ENCODE measurements around the gene IGF2R. TPM values are rescaled to one million over a fixed set of nuclear protein-coding genes. Genes with fewer than 3 reads are reported as not detected.
A peak's percentile ranks its signal among the peaks of the same experiment; 100 is the strongest.

Gene IGF2R
- total and polyA plus RNA-seq, 2 of the 13 experiments (the other 11 are each of a cell fraction or from before 2014, with no cell fraction given): 38.3 to 70.0 TPM

GRCh38 chr6:160042788-160043301 is 74.0 kb downstream of the IGF2R start (continued):
- TF ChIP-seq ZBTB33 (CRISPR knock-in tag; IDR thresholded peaks at IDR 0.05) (0 out of 2 replicates have a peak, but pooled peaks have one; percentile 29), ZXDC (CRISPR knock-in tag; IDR thresholded peaks at IDR 0.05) (no peak), GATAD1 (CRISPR knock-in tag; IDR thresholded peaks at IDR 0.05) (no peak), RORA (CRISPR knock-in tag; IDR thresholded peaks at IDR 0.05) (no peak), ZNF224 (CRISPR knock-in tag; IDR thresholded peaks at IDR 0.05) (no peak), ZNF383 (CRISPR knock-in tag; IDR thresholded peaks at IDR 0.05; ENCODE audit: borderline replicate concordance) (no peak), HNRNPL (IDR thresholded peaks at IDR 0.05; ENCODE audit: low read depth, low read length) (no peak), RXRB (CRISPR knock-in tag; IDR thresholded peaks at IDR 0.05; ENCODE audit: borderline replicate concordance) (peak; percentile 54; the same call in 1 of the 2 replicates), DNMT1 (CRISPR knock-in tag; IDR thresholded peaks at IDR 0.05) (no peak), ZC3H13 (CRISPR knock-in tag; IDR thresholded peaks at IDR 0.05) (peak; percentile 24; the same call in 1 of the 2 replicates), NR1H2 (CRISPR knock-in tag; IDR thresholded peaks at IDR 0.05; ENCODE audit: borderline replicate concordance, low read depth) (no peak), KLF16 (CRISPR knock-in tag; IDR thresholded peaks at IDR 0.05) (no peak; a peak in 1 of 4 replicates), KAT8 (CRISPR knock-in tag; IDR thresholded peaks at IDR 0.05) (peak; percentile 56; the same call in 1 of the 2 replicates), ZNF430 (CRISPR knock-in tag; IDR thresholded peaks at IDR 0.05) (no peak), ZFP90 (CRISPR knock-in tag; IDR thresholded peaks at IDR 0.05; ENCODE audit: borderline replicate concordance) (no peak), ZNF317 (CRISPR knock-in tag; IDR thresholded peaks at IDR 0.05) (peak; percentile 55; the same call in 1 of the 2 replicates), HIC2 (CRISPR knock-in tag; IDR thresholded peaks at IDR 0.05; ENCODE audit: low read depth) (no peak), KMT2A (CRISPR knock-in tag; IDR thresholded peaks at IDR 0.05) (peak; percentile 46; the same call in 1 of the 2 replicates), MED1 (CRISPR knock-in tag; IDR thresholded peaks at IDR 0.05) (peak; percentile 77), MEIS1 (CRISPR knock-in tag; IDR thresholded peaks at IDR 0.05; ENCODE audit: borderline replicate concordance) (no peak), ZNF337 (CRISPR knock-in tag; IDR thresholded peaks at IDR 0.05; ENCODE audit: borderline replicate concordance, low read depth) (no peak), ZNF333 (CRISPR knock-in tag; IDR thresholded peaks at IDR 0.05; ENCODE audit: borderline replicate concordance) (peak; percentile 58; the same call in 1 of the 2 replicates)

Measured in HepG2 (cell line).